Activated T-helper 2 cell treated with anti-CD3 and anti-CD28 coated beads, Interferon-gamma antibody, Interleukin-2, Interleukin-4, amounts not matched to agents 10 μg/mL and 5 μg/mL and 100 μg/mL, durations not matched to agents 14 hours and 24 hours and 36 hours (primary cell): Measurements from ENCODE around the gene PKMYT1. TPM values are rescaled to one million over a fixed set of nuclear protein-coding genes. Genes with fewer than 3 reads are reported as not detected.

Source experiments
- DNase-seq: peaks from one replicate; pipeline ENCODE4 v3.0.0; 2021; ENCODE audit warnings: low spot score
- H3K27ac Mint-ChIP-seq: one replicate; pipeline ENCODE4 v1.8.0; 2021; ENCODE audit warnings: mixed read lengths
- H3K27me3 Mint-ChIP-seq: one replicate; pipeline ENCODE4 v1.8.0; 2021; ENCODE audit warnings: low read depth, mixed read lengths
- H3K36me3 Mint-ChIP-seq: one replicate; pipeline ENCODE4 v1.8.0; 2021; ENCODE audit warnings: low read depth, mixed read lengths
- H3K4me1 Mint-ChIP-seq: one replicate; pipeline ENCODE4 v1.8.0; 2021; ENCODE audit warnings: low read depth, mixed read lengths
- H3K4me3 Mint-ChIP-seq: one replicate; pipeline ENCODE4 v1.8.0; 2021; ENCODE audit warnings: low read depth, mild to moderate bottlenecking, moderate library complexity, mixed read lengths
- H3K9me3 Mint-ChIP-seq: one replicate; pipeline ENCODE4 v1.8.0; 2021; ENCODE audit warnings: mixed read lengths
- intact Hi-C: fragments of 100-400 bp; cut with micrococcal nuclease; formaldehyde crosslinking; loops from one replicate; pipeline ENCODE4 v1.15.1; 2023
- total RNA-seq: library from RNA; stranded (reverse); gene quantifications from 2 replicates; pipeline ENCODE4 v1.2.3, GENCODE V29; 2022

PKMYT1 gene
- total RNA-seq, 1 donor from 2014 or later, result 106 TPM

DNA sequence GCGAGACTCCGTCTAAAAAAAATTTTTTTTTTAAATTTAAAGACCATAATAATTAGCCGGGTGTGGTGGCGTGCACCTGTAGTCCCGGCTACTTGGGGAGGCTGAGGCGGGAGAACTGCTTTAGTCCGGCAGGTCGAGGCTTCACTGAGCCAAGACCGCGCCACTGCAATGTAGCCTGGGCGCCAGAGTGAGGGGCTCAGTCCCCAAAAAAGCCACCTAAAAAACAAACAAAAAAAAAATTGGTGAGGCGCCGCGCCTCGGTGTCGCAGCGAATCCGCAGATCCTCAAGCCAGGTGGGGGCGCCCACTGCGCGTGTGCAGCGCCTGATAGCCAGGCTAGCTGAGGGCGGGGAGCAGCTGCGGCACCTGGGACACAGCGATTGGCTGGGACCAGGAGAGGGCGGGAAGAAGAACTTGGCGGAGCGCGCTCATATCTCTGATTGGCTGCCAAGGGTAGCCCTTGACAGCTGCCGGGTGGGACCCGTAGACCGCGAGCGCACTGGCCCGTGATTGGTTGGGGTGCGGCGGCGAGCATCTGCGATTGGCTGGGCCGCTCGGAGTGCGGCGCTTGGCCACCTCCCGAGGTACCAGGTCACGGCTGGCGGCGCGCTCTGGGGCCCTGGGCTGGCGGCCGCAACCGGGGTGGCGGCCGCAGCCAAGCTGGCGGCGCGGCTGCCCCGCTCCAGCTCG lies 23.5 kb upstream of the PKMYT1 start:
- peak overlapping the region; percentile 71 for H3K4me3 Mint-ChIP-seq
- peaks cover 25% of the 10 kb centered on the region for H3K4me1 Mint-ChIP-seq
- DNase-seq, result peak; percentile 99
- intact Hi-C loops, result loop anchor here (1.0 kb wide), 1 partner anchor 17 kb away; the partner anchor contains the start of gene TNFRSF12A
- H3K36me3 Mint-ChIP-seq, result no peaks in the 10 kb centered on the region
- no peaks in the 10 kb centered on the region for H3K9me3 Mint-ChIP-seq
- H3K27ac Mint-ChIP-seq, result no peak overlapping the region
- peaks cover 4% of the 10 kb centered on the region for H3K27me3 Mint-ChIP-seq

DNA sequence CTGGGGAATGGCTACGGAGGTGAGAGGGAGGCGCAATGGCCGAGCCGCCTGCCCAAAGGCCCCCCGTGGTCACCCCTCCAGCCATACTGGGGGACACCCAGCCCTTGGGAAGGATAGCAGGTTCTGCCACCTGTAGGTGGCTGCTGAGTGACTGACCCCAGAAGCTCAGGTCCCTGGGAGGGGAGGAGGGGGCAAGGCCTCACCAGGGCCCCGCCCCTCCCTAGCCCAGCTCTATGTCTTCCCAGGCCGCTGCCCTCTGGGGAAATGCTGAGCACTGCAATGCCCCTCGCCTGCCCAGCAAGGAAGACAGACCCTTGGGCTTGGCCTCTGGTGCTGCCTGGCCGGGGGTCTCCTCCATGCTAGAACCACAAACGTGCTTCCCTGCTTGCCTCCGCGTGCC lies 21.1 kb upstream of the PKMYT1 start:
- no peak overlapping the region for H3K27ac Mint-ChIP-seq
- no peaks in the 10 kb centered on the region for H3K9me3 Mint-ChIP-seq
- intact Hi-C loops, result no loop called here
- H3K36me3 Mint-ChIP-seq, result no peaks in the 10 kb centered on the region
- peaks cover 2% of the 10 kb centered on the region for H3K27me3 Mint-ChIP-seq
- peaks cover 3% of the 10 kb centered on the region for H3K4me1 Mint-ChIP-seq
- no peak for DNase-seq
- no peak overlapping the region for H3K4me3 Mint-ChIP-seq

DNA sequence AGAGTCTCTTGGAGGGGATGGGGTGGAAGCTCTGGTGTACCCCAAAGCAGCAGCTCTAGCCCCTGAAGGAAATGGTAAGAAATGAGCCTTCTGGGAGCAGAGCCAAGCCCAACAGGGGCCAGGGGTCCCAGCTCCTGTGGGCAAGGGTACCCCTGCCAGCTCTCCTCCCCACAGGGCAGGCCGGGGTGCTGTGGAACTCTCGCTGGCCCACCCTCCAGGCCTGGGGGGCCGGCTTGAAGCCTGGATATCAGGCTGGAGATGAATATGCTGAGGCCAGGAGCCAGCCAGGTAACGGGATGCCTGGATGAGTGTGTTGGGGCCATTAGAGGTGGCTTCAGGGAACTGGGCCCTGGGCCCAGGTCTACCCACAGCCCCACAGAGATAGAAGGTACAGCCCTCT lies 20.3 kb upstream of the PKMYT1 start:
- intact Hi-C loops, result no loop called here
- Mint-ChIP-seq H3K9me3 (no peaks in the 10 kb centered on the region), H3K4me1 (peaks cover 3% of the 10 kb centered on the region), H3K36me3 (no peaks in the 10 kb centered on the region), H3K27me3 (peaks cover 2% of the 10 kb centered on the region), H3K4me3 (no peak overlapping the region), H3K27ac (no peak overlapping the region)
- no peak for DNase-seq

DNA sequence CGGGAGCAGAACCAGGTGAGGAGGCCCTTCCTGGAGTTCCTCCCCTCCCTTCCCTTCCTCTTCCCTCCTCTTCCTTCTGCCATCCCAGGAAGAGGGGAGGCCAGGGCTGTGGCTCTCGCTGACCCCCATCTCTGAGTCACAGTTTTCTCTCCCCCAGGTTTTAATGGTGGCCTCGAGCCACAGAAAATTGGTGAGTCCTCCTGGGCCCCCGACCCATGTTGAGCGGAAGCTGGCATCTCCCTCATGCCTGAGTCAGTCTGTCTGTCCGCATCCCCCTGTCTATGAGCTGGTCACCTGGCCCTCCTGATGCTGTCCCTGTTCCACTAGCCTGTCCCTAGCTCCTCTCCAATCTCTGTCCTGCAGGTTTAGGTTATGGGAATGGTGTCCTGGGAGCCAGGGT lies 19.7 kb upstream of the PKMYT1 start:
- peaks cover 2% of the 10 kb centered on the region for H3K4me1 Mint-ChIP-seq
- H3K4me3 Mint-ChIP-seq, result no peak overlapping the region
- intact Hi-C loops, result no loop called here
- H3K27ac Mint-ChIP-seq, result no peak overlapping the region
- peaks cover 2% of the 10 kb centered on the region for H3K27me3 Mint-ChIP-seq
- H3K36me3 Mint-ChIP-seq, result no peaks in the 10 kb centered on the region
- no peak for DNase-seq
- no peaks in the 10 kb centered on the region for H3K9me3 Mint-ChIP-seq

DNA sequence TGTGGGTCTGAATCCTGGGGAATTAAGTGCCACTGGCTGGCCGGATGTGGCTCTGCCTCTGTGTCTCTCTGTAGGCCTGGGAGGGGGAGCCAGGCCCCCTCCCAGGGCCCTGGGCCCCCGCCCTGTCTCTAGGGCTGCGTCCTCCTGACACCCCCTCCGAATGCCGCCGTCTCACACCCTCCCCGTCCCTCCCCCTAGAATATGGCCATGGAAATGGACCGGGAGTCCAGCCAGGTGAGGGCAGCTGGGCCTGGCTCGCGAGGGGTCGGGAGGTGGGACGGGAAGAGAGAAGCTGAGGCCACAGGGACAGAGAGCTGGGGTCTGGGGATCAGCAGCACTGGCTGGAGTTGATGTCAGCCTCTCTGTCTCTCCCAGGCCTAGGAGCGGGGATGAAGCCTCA lies 16.1 kb upstream of the PKMYT1 start:
- no peak overlapping the region for H3K4me3 Mint-ChIP-seq
- no peak for DNase-seq
- H3K36me3 Mint-ChIP-seq, result no peaks in the 10 kb centered on the region
- no peaks in the 10 kb centered on the region for H3K27me3 Mint-ChIP-seq
- intact Hi-C loops, result no loop called here
- no peak overlapping the region for H3K27ac Mint-ChIP-seq
- no peaks in the 10 kb centered on the region for H3K4me1 Mint-ChIP-seq
- H3K9me3 Mint-ChIP-seq, result no peaks in the 10 kb centered on the region

DNA sequence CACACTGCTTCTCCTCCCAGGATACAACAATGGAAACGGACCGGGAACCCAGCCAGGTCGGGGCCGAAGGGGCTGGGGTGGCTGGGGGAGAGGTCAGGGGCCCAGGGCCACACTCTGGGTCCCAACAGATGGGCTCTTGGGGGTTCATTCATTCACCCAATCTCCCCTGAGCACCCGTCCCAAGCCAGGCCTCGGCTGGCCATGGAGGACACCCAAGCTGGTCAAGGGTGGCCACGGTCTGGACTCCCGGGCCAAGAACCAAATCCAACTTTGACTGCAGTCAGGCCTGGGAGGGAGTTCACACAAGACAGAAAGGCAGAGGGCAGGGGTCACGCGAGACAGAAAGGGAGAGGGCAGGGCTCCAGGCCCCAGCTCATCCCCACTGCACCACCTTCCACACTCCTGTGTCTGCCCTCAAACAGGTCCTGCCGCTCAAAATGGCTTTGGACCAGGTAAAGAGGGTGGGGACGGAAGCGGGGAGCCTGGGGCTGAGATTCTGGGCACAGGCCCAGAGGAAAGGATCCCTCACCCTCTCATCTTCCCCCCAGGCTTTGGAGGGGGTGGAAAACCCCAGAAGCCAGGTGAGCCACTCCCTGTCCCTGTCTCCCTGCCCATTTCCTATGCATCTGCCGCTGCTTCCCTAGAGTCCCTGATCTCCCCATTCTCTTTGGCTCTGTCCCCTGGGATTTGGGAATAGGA lies 12.3 kb upstream of the PKMYT1 start:
- no peaks in the 10 kb centered on the region for H3K36me3 Mint-ChIP-seq
- no peak overlapping the region for H3K27ac Mint-ChIP-seq
- no peaks in the 10 kb centered on the region for H3K4me1 Mint-ChIP-seq
- H3K9me3 Mint-ChIP-seq, result no peaks in the 10 kb centered on the region
- no peak overlapping the region for H3K4me3 Mint-ChIP-seq
- intact Hi-C loops, result no loop called here
- peaks cover 2% of the 10 kb centered on the region for H3K27me3 Mint-ChIP-seq
- no peak for DNase-seq

DNA sequence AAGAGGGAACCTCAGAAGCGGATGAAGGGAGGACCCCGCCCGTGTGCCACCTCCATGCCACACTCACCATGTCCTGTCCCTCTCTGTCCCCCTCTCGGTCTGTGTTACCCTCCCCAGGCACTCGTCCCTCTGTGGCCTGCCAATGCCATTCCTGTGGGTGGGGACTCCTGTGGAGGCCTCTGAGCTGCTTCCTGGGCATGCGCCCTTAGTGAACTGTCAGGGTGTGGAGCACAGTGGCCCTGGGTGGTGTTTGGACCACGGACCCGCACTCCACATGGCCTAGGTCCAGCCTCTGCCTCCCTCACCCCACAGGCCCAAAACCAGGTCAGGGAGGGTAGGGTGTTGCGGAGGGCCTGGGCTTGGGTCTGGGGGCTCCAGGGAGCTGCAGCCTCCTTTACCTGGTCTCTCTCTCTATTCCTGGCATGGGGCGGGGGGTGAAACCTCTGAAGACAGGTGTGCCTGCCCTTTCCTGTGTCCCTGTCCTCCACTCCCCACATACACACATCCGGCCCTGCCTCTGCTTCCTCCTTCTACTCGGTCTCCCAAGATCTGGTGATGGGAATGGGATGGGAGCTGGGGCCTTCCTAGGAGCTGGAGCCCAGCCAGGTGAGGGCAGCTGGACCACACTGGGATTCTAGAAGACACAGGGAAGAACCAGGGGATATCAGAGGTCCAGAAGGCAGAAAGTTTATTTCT lies 11.5 kb upstream of the PKMYT1 start:
- Mint-ChIP-seq H3K27ac (no peak overlapping the region), H3K4me3 (no peak overlapping the region), H3K9me3 (no peaks in the 10 kb centered on the region), H3K27me3 (peaks cover 2% of the 10 kb centered on the region), H3K36me3 (no peaks in the 10 kb centered on the region), H3K4me1 (no peaks in the 10 kb centered on the region)
- intact Hi-C loops, result no loop called here
- DNase-seq, result no peak

DNA sequence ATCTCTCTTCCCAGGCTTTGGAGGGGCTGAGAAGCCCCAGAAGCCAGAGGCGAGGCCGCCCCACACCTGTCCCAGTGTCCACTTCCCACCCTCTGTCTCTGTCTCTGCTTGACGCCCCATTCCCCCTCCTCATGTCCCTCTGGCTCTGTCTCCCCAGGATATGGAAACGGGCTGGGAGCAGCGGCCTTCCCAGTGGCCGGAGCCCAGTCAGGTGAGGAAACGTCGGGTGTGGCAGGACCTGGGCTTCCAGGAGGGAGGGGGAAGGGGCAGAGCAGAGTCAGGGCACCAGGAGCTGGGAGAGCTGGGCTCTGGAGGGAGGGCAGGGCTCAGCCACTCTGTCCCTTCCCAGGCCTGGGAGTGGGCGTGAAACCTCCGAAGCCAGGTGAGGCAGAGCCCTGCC lies 10.6 kb upstream of the PKMYT1 start:
- Mint-ChIP-seq H3K36me3 (no peaks in the 10 kb centered on the region), H3K4me3 (no peak overlapping the region), H3K27ac (no peak overlapping the region), H3K4me1 (no peaks in the 10 kb centered on the region), H3K9me3 (no peaks in the 10 kb centered on the region), H3K27me3 (peaks cover 2% of the 10 kb centered on the region)
- intact Hi-C loops, result no loop called here
- DNase-seq, result no peak

DNA sequence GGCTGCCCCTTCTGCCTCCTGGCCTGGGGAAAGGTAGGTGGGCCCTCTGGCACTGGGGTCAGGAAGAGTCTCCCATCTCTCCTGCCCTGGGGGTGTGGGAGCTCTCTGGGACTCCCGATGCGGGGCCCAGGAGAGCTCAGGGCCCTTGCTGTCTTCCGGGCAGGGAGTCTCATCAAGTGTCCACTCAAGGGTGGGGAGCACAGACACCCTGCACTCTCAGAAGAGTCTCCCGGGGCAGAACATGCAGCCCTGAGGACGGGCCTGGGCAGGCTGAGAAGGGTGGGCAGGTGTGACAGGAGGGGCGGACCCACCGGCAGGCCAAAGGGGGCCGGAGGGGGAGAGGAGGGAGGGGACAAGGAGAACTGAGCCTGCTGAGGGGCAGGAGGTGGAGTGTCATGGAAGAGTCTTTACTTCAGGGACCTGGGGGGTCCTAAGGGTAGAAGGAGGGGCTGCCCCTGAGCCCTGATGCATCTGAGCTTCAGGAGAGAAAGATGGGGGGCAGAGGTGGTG lies 8.4 kb upstream of the PKMYT1 start:
- Mint-ChIP-seq H3K36me3 (no peaks in the 10 kb centered on the region), H3K27ac (no peak overlapping the region), H3K27me3 (peaks cover 2% of the 10 kb centered on the region), H3K4me1 (no peaks in the 10 kb centered on the region), H3K9me3 (no peaks in the 10 kb centered on the region), H3K4me3 (no peak overlapping the region)
- intact Hi-C loops, result no loop called here
- DNase-seq, result no peak

DNA sequence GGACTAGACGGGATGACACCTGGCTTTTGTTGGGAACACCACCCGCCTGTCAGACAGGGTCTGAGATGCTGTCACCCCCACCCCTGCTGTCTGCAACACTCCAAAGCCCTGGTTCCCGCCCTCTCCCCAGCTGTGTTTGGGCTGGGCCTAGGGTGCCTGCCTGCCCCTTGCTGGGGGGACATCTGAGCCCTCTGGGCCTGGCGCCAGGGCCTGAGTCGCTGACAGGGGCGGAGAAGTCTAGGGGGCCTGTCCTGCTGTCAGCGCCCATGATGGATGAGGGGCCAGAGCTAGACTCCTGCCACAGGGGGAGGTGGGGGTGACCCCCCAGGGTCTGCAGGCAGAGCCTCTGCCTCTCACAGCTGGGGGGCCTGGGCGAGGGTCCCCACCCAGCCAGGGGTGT lies 7.6 kb upstream of the PKMYT1 start:
- H3K4me3 Mint-ChIP-seq, result no peak overlapping the region
- peaks cover 2% of the 10 kb centered on the region for H3K27me3 Mint-ChIP-seq
- H3K4me1 Mint-ChIP-seq, result no peaks in the 10 kb centered on the region
- no peaks in the 10 kb centered on the region for H3K9me3 Mint-ChIP-seq
- DNase-seq, result no peak
- intact Hi-C loops, result no loop called here
- H3K27ac Mint-ChIP-seq, result no peak overlapping the region
- H3K36me3 Mint-ChIP-seq, result no peaks in the 10 kb centered on the region

DNA sequence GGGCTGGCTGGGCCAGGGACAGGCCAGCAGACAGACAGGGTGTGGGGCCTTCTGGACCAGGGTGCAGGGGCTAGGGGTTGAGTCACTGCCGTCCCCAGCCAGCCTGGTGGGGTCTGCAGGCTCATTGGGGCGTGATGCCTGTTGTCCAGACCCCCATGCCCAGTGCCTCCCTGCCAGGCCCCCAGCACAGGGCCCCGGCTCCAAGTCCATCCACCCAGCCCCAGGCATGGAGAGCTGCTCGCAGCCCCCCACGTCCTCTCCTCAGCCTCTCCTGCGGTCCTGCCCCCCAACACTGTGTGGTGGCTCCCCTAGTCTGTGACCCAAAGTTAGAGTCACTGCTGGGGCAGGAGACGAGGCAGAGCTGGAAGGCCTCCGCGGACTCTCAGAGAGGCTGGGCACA lies 7.0 kb upstream of the PKMYT1 start:
- H3K9me3 Mint-ChIP-seq, result no peaks in the 10 kb centered on the region
- peaks cover 1% of the 10 kb centered on the region for H3K4me1 Mint-ChIP-seq
- H3K27me3 Mint-ChIP-seq, result peaks cover 2% of the 10 kb centered on the region
- intact Hi-C loops, result no loop called here
- H3K4me3 Mint-ChIP-seq, result no peak overlapping the region
- H3K27ac Mint-ChIP-seq, result no peak overlapping the region
- no peaks in the 10 kb centered on the region for H3K36me3 Mint-ChIP-seq
- no peak for DNase-seq

DNA sequence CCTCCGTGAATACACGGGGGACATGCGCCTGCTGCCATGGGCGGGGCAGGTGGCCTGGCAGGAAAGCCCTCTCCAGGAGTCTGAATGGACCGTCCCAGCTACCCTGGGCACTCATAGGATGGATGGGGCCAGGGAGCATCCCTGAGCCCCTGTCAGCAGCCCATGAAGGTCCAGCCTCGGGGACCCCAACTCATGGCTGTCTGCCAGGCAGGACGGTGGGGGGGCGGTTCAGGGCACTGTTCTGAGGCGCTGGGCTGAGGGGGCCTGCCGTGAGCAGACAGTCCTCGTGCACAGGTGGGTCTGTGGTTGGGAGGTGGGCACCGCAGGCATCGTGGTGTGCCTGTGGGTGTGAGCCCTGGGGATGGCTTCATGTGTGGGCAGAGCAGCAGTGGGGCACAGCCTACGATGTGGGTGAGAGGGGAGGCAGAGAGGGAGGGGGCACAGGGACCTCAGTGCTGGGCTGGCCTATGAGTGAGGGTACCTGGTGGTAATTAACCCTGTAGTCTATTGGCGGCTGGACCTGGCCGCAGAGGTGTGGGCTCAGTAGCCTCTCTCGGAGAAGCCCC lies 6.5 kb upstream of the PKMYT1 start:
- intact Hi-C loops, result no loop called here
- no peak overlapping the region for H3K4me3 Mint-ChIP-seq
- DNase-seq, result no peak
- no peaks in the 10 kb centered on the region for H3K9me3 Mint-ChIP-seq
- peaks cover 2% of the 10 kb centered on the region for H3K27me3 Mint-ChIP-seq
- no peaks in the 10 kb centered on the region for H3K36me3 Mint-ChIP-seq
- H3K27ac Mint-ChIP-seq, result no peak overlapping the region
- H3K4me1 Mint-ChIP-seq, result peaks cover 5% of the 10 kb centered on the region

DNA sequence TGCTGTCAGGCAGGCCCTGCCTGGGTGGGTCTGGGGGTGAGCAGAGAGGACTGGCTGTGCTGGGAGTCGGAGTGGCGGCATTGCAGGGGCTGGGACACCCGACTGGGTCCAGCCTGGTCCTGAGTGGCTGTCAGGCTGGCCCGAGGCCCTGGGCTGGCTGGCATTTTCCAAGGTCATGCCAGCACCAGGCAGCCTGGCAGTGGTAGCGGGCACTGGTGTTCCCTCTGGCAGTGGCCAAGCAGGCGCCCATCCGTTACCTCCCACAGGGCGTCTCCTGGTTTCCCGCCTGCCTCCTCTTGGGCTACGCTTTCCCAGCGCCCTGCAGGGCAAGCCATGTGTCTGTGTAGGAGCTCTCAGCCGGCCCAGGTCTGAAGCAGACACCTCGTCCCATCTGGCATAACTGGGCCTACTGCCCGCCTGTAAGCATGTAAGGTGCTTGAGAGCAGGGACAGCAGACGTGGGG lies 5.7 kb upstream of the PKMYT1 start:
- DNase-seq, result no peak
- H3K4me3 Mint-ChIP-seq, result no peak overlapping the region
- no peaks in the 10 kb centered on the region for H3K36me3 Mint-ChIP-seq
- no peaks in the 10 kb centered on the region for H3K9me3 Mint-ChIP-seq
- intact Hi-C loops, result no loop called here
- no peak overlapping the region for H3K27ac Mint-ChIP-seq
- peaks cover 2% of the 10 kb centered on the region for H3K27me3 Mint-ChIP-seq
- peaks cover 9% of the 10 kb centered on the region for H3K4me1 Mint-ChIP-seq
